Prostate gland (tissue), 2 donors: ENCODE measurements around the gene PTPRJ. TPM values are rescaled to one million over a fixed set of nuclear protein-coding genes. Genes with fewer than 3 reads are reported as not detected.

Experiments
- DNase-seq: peaks from one replicate; pipeline ENCODE4 v3.0.0-alpha.2; 2019; ENCODE audit warnings: low spot score
- H3K27ac ChIP-seq, 2 donors: fragments of 200-600 bp; sonication (generic); 2 replicates each; pipeline ENCODE4 v1.5.1; 2017 to 2019
- H3K27me3 ChIP-seq: fragments of 200-600 bp; sonication (generic); replicated peaks from 2 replicates; pipeline ENCODE4 v1.5.1; 2019; ENCODE audit not compliant: insufficient read depth
- H3K36me3 ChIP-seq, 2 donors: fragments of 200-600 bp; sonication (generic); 1 replicate in 1 of 2; 2 replicates in 1 of 2; pipeline versions ENCODE4 v1.5.1 to v1.8.1; 2017 to 2019
- H3K4me1 ChIP-seq: fragments of 200-600 bp; sonication (generic); replicated peaks from 2 replicates; pipeline ENCODE4 v1.5.1; 2019
- H3K4me3 ChIP-seq, 2 donors: fragments of 200-600 bp; sonication (generic); 2 replicates each; pipeline ENCODE4 v1.5.1; 2017 to 2019
- H3K9me3 ChIP-seq: fragments of 200-600 bp; sonication (generic); 2 replicates; pipeline ENCODE4 v1.5.1; 2017
- CTCF ChIP-seq, 4 experiments: fragments of 200-600 bp in 2 of 4; fragments of 450-650 bp in 2 of 4; sonication (generic) in 2 of 4; IDR thresholded peaks; 1 replicate in 3 of 4; 2 replicates in 1 of 4; pipeline ENCODE4 v1.5.1; 2016 to 2019; ENCODE audit warnings: antibody characterized with exemption in 4 of 4, mild to moderate bottlenecking in 2 of 4, moderate library complexity in 2 of 4
- POLR2A ChIP-seq: fragments of 450-650 bp; IDR thresholded peaks from one replicate; pipeline ENCODE4 v1.6.1; 2016; ENCODE audit warnings: antibody characterized with exemption, mild to moderate bottlenecking
- POLR2AphosphoS5 ChIP-seq: sonication (generic); formaldehyde crosslinking; IDR thresholded peaks from one replicate; pipeline ENCODE4 v1.6.1; 2017; ENCODE audit warnings: antibody characterized with exemption
- WGBS: methylation state at CpG from one replicate; pipeline ENCODE4 v1.1.5; 2018; 5-methylcytosine and 5-hydroxymethylcytosine counted together
- intact Hi-C: fragments of 100-400 bp; cut with DNase I; formaldehyde crosslinking; loops from one replicate; pipeline ENCODE4 v1.14.2; 2022
- total RNA-seq, 2 donors: library from RNA; depleted of rRNA; stranded (reverse); fragments of >200 nt; gene quantifications; one replicate each; pipeline ENCODE4 v1.1.0, GENCODE V29; 2016

Gene PTPRJ
- total RNA-seq, 2 donors from 2014 or later = 24.9 to 48.0 TPM

- WGBS = 70% methylated on average over 3 of the region's 3 CpGs
- Histone ChIP-seq H3K27me3 (no peaks in the 10 kb centered on the region), H3K4me3 (no peak overlapping the region), H3K27ac (peak overlapping the region in 1 of 2 donors; percentile 28), H3K36me3 (no peaks in the 10 kb centered on the region), H3K9me3 (no peaks in the 10 kb centered on the region), H3K4me1 (no peaks in the 10 kb centered on the region)
- intact Hi-C loops = no loop called here
- TF ChIP-seq POLR2A = no peak
- TF ChIP-seq CTCF (IDR thresholded peaks at IDR 0.05) = no peak
- no peak for TF ChIP-seq POLR2AphosphoS5
- no peak for DNase-seq
Measured at GRCh38 chr11:48062649-48063048, 82.3 kb downstream of the PTPRJ start.

GRCh38 chr11:48063424-48063978, 83.1 kb downstream of the PTPRJ start:
- no peaks in the 10 kb centered on the region for H3K27me3 ChIP-seq
- H3K4me3 ChIP-seq = no peak overlapping the region
- no peaks in the 10 kb centered on the region for H3K9me3 ChIP-seq
- peak overlapping the region; percentile 33 to 61 for H3K27ac ChIP-seq
- H3K4me1 ChIP-seq = no peaks in the 10 kb centered on the region
- no peak for DNase-seq
- WGBS = 5% methylated on average over 2 of the region's 2 CpGs
- TF ChIP-seq POLR2A = no peak
- peak; percentile 68 for TF ChIP-seq POLR2AphosphoS5
- no peaks in the 10 kb centered on the region for H3K36me3 ChIP-seq
- intact Hi-C loops = no loop called here

- intact Hi-C loops = no loop called here
- Histone ChIP-seq H3K36me3 (no peaks in the 10 kb centered on the region), H3K4me3 (no peak overlapping the region), H3K27ac (peak overlapping the region; percentile 33 to 61), H3K9me3 (no peaks in the 10 kb centered on the region), H3K4me1 (no peaks in the 10 kb centered on the region), H3K27me3 (no peaks in the 10 kb centered on the region)
- 47% methylated on average over 8 of the region's 8 CpGs for WGBS
- TF ChIP-seq POLR2AphosphoS5 (no peak), POLR2A (no peak), CTCF (IDR thresholded peaks at IDR 0.05) (no peak)
- DNase-seq = no peak
Measured at GRCh38 chr11:48064306-48064705, 83.9 kb downstream of the PTPRJ start.

GRCh38 chr11:48066881-48067800, 86.8 kb downstream of the PTPRJ start:
- WGBS = 71% methylated on average over 10 of the region's 10 CpGs
- Histone ChIP-seq H3K9me3 (no peaks in the 10 kb centered on the region), H3K4me3 (no peak overlapping the region), H3K4me1 (no peaks in the 10 kb centered on the region), H3K27ac (no peak overlapping the region), H3K36me3 (no peaks in the 10 kb centered on the region), H3K27me3 (no peaks in the 10 kb centered on the region)
- TF ChIP-seq POLR2AphosphoS5 = no peak
- no peak for DNase-seq
- intact Hi-C loops = no loop called here

- no peak for DNase-seq
- no peak for TF ChIP-seq CTCF (IDR thresholded peaks at IDR 0.05)
- TF ChIP-seq POLR2AphosphoS5 = no peak
- no peak for TF ChIP-seq POLR2A
- no peak overlapping the region for H3K27ac ChIP-seq
Measured at GRCh38 chr11:48073031-48073861, 92.9 kb downstream of the PTPRJ start.

More at GRCh38 chr11:48073031-48073861, 92.9 kb downstream of the PTPRJ start:
- no peak overlapping the region for H3K4me3 ChIP-seq
- WGBS = 79% methylated on average over 8 of the region's 8 CpGs
- H3K9me3 ChIP-seq = no peaks in the 10 kb centered on the region
- no peaks in the 10 kb centered on the region for H3K27me3 ChIP-seq
- no peaks in the 10 kb centered on the region for H3K4me1 ChIP-seq
- intact Hi-C loops = no loop called here
- H3K36me3 ChIP-seq = no peaks in the 10 kb centered on the region
